ENCODE measurements around the gene CD276. TPM values are rescaled to one million over a fixed set of nuclear protein-coding genes. Genes with fewer than 3 reads are reported as not detected.

Gene CD276
- polyA plus RNA-seq, 1 donor, result 67.2 TPM

GRCh38 chr15:73752806-73753193 is 68.6 kb downstream of the CD276 start:
- no peaks in the 10 kb centered on the region for H3K9me3 ChIP-seq (ENCODE audit: control insufficient read depth, low read depth, low read length)
- no peaks in the 10 kb centered on the region for H3K4me1 ChIP-seq (ENCODE audit: control insufficient read depth, insufficient read depth, low read length)
- H3K27me3 ChIP-seq (ENCODE audit: control insufficient read depth, insufficient read depth, low read length), result peaks cover 74% of the 10 kb centered on the region
- H3K36me3 ChIP-seq (ENCODE audit: control insufficient read depth, insufficient read depth, low read length), result no peaks in the 10 kb centered on the region
- peak in 1 of 2 donors; percentile 23 for DNase-seq
- peak overlapping the region; percentile 26 for H3K4me3 ChIP-seq (ENCODE audit: low read length)
- no CpG with 5 or more reads among the region's 56 CpGs for WGBS (ENCODE audit: insufficient coverage, low lambda C conversion rate)
- H3K27ac ChIP-seq (ENCODE audit: low read length), result no peak overlapping the region

- no peaks in the 10 kb centered on the region for H3K4me1 ChIP-seq (ENCODE audit: control insufficient read depth, insufficient read depth, low read length)
- no peak within 1 kb of the TSS for H3K27ac ChIP-seq (ENCODE audit: low read length)
- peak within 1 kb of the TSS; percentile 26 for H3K4me3 ChIP-seq (ENCODE audit: low read length)
- H3K9me3 ChIP-seq (ENCODE audit: control insufficient read depth, low read depth, low read length), result no peaks in the 10 kb centered on the region
- WGBS (ENCODE audit: insufficient coverage, low lambda C conversion rate), result no CpG with 5 or more reads among the region's 44 CpGs
- H3K36me3 ChIP-seq (ENCODE audit: control insufficient read depth, insufficient read depth, low read length), result no peaks in the 10 kb centered on the region
- no peak for DNase-seq
- H3K27me3 ChIP-seq (ENCODE audit: control insufficient read depth, insufficient read depth, low read length), result peaks cover 74% of the 10 kb centered on the region
These were observed 69.3 kb downstream of the CD276 start, which contains the start of gene INSYN1 for GRCh38 chr15:73753250-73754130. TSS of gene INSYN1 (minus strand) at chr15:73753351. CDS start at chr15:73751130, 2,221 bp downstream.

GRCh38 chr15:73754461-73754860 is 70.3 kb downstream of the CD276 start:
- no peaks in the 10 kb centered on the region for H3K9me3 ChIP-seq (ENCODE audit: control insufficient read depth, low read depth, low read length)
- DNase-seq, result no peak
- peaks cover 74% of the 10 kb centered on the region for H3K27me3 ChIP-seq (ENCODE audit: control insufficient read depth, insufficient read depth, low read length)
- H3K36me3 ChIP-seq (ENCODE audit: control insufficient read depth, insufficient read depth, low read length), result no peaks in the 10 kb centered on the region
- no peaks in the 10 kb centered on the region for H3K4me1 ChIP-seq (ENCODE audit: control insufficient read depth, insufficient read depth, low read length)
- H3K27ac ChIP-seq (ENCODE audit: low read length), result no peak overlapping the region
- no peak overlapping the region for H3K4me3 ChIP-seq (ENCODE audit: low read length)
- 90% methylated on average over 2 of the region's 8 CpGs for WGBS (ENCODE audit: insufficient coverage, low lambda C conversion rate)

- WGBS (ENCODE audit: insufficient coverage, low lambda C conversion rate), result no CpG with 5 or more reads among the region's 5 CpGs
- no peak overlapping the region for H3K27ac ChIP-seq (ENCODE audit: low read length)
- no peaks in the 10 kb centered on the region for H3K4me1 ChIP-seq (ENCODE audit: control insufficient read depth, insufficient read depth, low read length)
- DNase-seq, result no peak
- H3K4me3 ChIP-seq (ENCODE audit: low read length), result no peak overlapping the region
- no peaks in the 10 kb centered on the region for H3K9me3 ChIP-seq (ENCODE audit: control insufficient read depth, low read depth, low read length)
- no peaks in the 10 kb centered on the region for H3K36me3 ChIP-seq (ENCODE audit: control insufficient read depth, insufficient read depth, low read length)
- H3K27me3 ChIP-seq (ENCODE audit: control insufficient read depth, insufficient read depth, low read length), result peaks cover 74% of the 10 kb centered on the region
These were observed 71.3 kb downstream of the CD276 start for GRCh38 chr15:73755481-73755880.

GRCh38 chr15:73755946-73756345 is 71.8 kb downstream of the CD276 start:
- H3K27ac ChIP-seq (ENCODE audit: low read length), result no peak overlapping the region
- no CpG with 5 or more reads among the region's 3 CpGs for WGBS (ENCODE audit: insufficient coverage, low lambda C conversion rate)
- H3K36me3 ChIP-seq (ENCODE audit: control insufficient read depth, insufficient read depth, low read length), result no peaks in the 10 kb centered on the region
- H3K4me1 ChIP-seq (ENCODE audit: control insufficient read depth, insufficient read depth, low read length), result no peaks in the 10 kb centered on the region
- H3K9me3 ChIP-seq (ENCODE audit: control insufficient read depth, low read depth, low read length), result no peaks in the 10 kb centered on the region
- peaks cover 72% of the 10 kb centered on the region for H3K27me3 ChIP-seq (ENCODE audit: control insufficient read depth, insufficient read depth, low read length)
- DNase-seq, result no peak
- H3K4me3 ChIP-seq (ENCODE audit: low read length), result no peak overlapping the region

- Histone ChIP-seq H3K27me3 (ENCODE audit: control insufficient read depth, insufficient read depth, low read length) (peaks cover 69% of the 10 kb centered on the region), H3K4me3 (ENCODE audit: low read length) (no peak overlapping the region), H3K27ac (ENCODE audit: low read length) (no peak overlapping the region), H3K4me1 (ENCODE audit: control insufficient read depth, insufficient read depth, low read length) (no peaks in the 10 kb centered on the region), H3K9me3 (ENCODE audit: control insufficient read depth, low read depth, low read length) (no peaks in the 10 kb centered on the region), H3K36me3 (ENCODE audit: control insufficient read depth, insufficient read depth, low read length) (no peaks in the 10 kb centered on the region)
- WGBS (ENCODE audit: insufficient coverage, low lambda C conversion rate), result no CpG with 5 or more reads among the region's 2 CpGs
- no peak for DNase-seq
These were observed 72.2 kb downstream of the CD276 start for GRCh38 chr15:73756390-73756789.

DNA sequence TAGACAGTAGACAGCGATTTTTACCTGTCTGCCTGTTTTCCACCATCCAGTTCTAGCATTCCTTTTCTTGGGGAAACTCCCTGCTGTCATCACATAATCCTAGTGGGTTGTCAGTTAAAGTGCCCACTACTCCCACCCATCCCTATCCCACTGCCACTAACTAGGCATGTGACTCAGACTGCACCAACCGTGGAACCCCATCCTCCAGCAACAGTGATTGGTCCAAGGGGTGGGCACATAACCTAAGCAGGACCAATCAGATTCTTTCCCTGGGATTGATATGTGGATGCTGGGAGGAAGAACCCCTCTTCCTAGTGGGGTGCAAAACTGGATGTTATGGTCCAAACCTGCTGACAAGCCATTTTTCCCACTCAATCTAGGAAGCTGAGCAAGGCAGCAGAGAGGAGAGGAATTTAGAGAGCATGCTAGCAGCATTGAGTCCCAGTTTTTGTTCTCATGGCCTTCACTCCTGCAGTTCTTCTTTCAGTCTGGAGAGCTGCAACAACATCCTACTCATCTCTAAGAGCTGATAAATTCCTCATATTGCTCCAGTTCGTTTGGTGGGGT is 72.8 kb downstream of the CD276 start:
- DNase-seq, result no peak
- H3K9me3 ChIP-seq (ENCODE audit: control insufficient read depth, low read depth, low read length), result no peaks in the 10 kb centered on the region
- peaks cover 67% of the 10 kb centered on the region for H3K27me3 ChIP-seq (ENCODE audit: control insufficient read depth, insufficient read depth, low read length)
- H3K36me3 ChIP-seq (ENCODE audit: control insufficient read depth, insufficient read depth, low read length), result no peaks in the 10 kb centered on the region
- H3K4me3 ChIP-seq (ENCODE audit: low read length), result no peak overlapping the region
- H3K27ac ChIP-seq (ENCODE audit: low read length), result no peak overlapping the region
- H3K4me1 ChIP-seq (ENCODE audit: control insufficient read depth, insufficient read depth, low read length), result no peaks in the 10 kb centered on the region
- WGBS (ENCODE audit: insufficient coverage, low lambda C conversion rate), result no CpG with 5 or more reads among the region's 3 CpGs

DNA sequence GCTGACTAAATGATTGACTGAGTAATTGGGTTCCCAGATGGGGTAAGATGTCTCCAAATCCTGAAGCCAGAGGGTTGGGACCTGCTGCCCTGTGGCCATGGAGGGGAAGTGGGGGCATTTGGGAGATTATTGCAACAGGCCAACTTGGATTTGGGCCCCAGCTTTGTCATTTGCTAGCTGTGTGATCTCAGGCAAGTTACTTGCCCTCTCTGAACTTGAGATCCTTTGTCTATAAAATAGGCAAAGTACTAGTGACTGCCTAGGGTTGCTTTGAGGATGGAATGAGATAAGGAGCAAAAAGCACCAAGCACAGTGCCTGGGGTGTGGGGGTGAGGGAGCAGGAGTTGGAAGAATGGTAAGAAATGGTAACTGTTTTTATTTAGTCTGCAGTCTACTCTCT is 73.4 kb downstream of the CD276 start:
- Histone ChIP-seq H3K4me3 (ENCODE audit: low read length) (no peak overlapping the region), H3K9me3 (ENCODE audit: control insufficient read depth, low read depth, low read length) (no peaks in the 10 kb centered on the region), H3K36me3 (ENCODE audit: control insufficient read depth, insufficient read depth, low read length) (no peaks in the 10 kb centered on the region), H3K27me3 (ENCODE audit: control insufficient read depth, insufficient read depth, low read length) (peaks cover 66% of the 10 kb centered on the region), H3K4me1 (ENCODE audit: control insufficient read depth, insufficient read depth, low read length) (no peaks in the 10 kb centered on the region), H3K27ac (ENCODE audit: low read length) (no peak overlapping the region)
- no peak for DNase-seq

GRCh38 chr15:73758461-73758860 is 74.3 kb downstream of the CD276 start:
- H3K36me3 ChIP-seq (ENCODE audit: control insufficient read depth, insufficient read depth, low read length), result no peaks in the 10 kb centered on the region
- no peak for DNase-seq
- no peaks in the 10 kb centered on the region for H3K4me1 ChIP-seq (ENCODE audit: control insufficient read depth, insufficient read depth, low read length)
- H3K9me3 ChIP-seq (ENCODE audit: control insufficient read depth, low read depth, low read length), result no peaks in the 10 kb centered on the region
- peaks cover 63% of the 10 kb centered on the region for H3K27me3 ChIP-seq (ENCODE audit: control insufficient read depth, insufficient read depth, low read length)
- no CpG with 5 or more reads among the region's 5 CpGs for WGBS (ENCODE audit: insufficient coverage, low lambda C conversion rate)
- no peak overlapping the region for H3K4me3 ChIP-seq (ENCODE audit: low read length)
- no peak overlapping the region for H3K27ac ChIP-seq (ENCODE audit: low read length)

DNA sequence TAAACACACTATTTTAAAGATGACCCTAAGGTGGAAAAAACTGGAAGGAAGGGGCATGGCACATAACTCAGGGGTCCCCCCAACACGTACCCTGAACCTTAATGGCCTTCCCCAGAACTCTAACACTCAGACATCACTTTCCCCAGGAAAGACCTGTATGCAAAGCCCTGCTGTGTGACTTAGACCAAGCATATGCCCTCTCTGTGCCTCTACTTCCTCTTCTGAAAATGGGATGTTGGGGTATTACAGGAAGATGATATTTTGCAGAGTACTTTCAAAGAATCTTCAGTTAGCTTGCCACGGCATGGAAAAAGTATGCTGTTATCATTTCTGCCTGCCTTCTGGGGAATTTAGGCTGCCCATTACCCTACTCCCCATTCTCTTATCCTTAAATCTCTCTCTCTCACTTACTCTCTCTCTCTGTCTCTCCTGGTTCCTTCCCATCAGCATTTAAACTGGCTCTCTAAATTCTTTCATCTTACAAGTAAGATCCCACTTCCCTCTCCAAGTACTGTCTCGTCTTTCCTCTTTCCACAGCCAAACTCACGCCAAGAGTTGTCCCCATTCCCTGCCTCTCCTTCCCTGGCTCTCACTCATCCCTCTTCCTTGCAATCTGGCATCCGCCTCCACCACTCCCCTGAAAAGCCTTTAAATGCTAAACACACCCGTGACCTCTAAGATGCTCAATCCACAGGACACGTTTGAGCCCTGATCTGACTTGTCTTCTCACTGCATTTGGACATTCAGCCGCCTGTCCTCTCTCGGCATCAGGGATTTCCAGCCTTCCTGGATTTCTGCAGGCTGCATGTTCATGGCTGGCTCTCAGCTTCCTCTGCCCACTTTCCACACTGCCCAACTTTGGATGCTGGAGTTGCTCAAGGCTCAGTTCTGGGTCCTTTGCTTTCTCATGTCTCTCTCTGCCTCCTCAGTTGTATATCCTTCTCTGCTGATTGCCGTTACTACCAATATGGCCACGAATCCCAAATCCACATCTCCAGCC is 76.4 kb downstream of the CD276 start:
- peaks cover 47% of the 10 kb centered on the region for H3K27me3 ChIP-seq (ENCODE audit: control insufficient read depth, insufficient read depth, low read length)

More for the DNA sequence above, 76.4 kb downstream of the CD276 start:
- DNase-seq, result no peak
- Histone ChIP-seq H3K9me3 (ENCODE audit: control insufficient read depth, low read depth, low read length) (no peaks in the 10 kb centered on the region), H3K27ac (ENCODE audit: low read length) (no peak overlapping the region), H3K36me3 (ENCODE audit: control insufficient read depth, insufficient read depth, low read length) (no peaks in the 10 kb centered on the region), H3K4me1 (ENCODE audit: control insufficient read depth, insufficient read depth, low read length) (no peaks in the 10 kb centered on the region), H3K4me3 (ENCODE audit: low read length) (no peak overlapping the region)
- WGBS (ENCODE audit: insufficient coverage, low lambda C conversion rate), result 75% methylated on average over 2 of the region's 11 CpGs

Data from large intestine (tissue), 3 donors.